C4-2B (cell line): ENCODE measurements around the gene CDC42BPA.

Experiments
- CTCF ChIP-seq: fragments of 450-650 bp; conservative IDR thresholded peaks from 2 replicates; pipeline ENCODE4 v1.5.1; 2017; ENCODE audit warnings: mild to moderate bottlenecking
- ZFX ChIP-seq: fragments of 450-650 bp; IDR thresholded peaks from 2 replicates; pipeline ENCODE4 v1.6.1; 2017

- TF ChIP-seq ZFX, result no peak
- no peak for TF ChIP-seq CTCF
Observed at GRCh38 chr1:226950871-226951270, 367.4 kb downstream of the CDC42BPA start.
